ENCODE results near the gene TSPAN16. TPM values are rescaled to one million over a fixed set of nuclear protein-coding genes. Genes with fewer than 3 reads are reported as not detected.
"Not testable (repeated sequence)": the region's sequence is repeated elsewhere in the genome, so short reads cannot be mapped to it uniquely, and the experiment has no call there.

Gene TSPAN16
- total RNA-seq, 1 donor from 2014 or later: not detected

- Mint-ChIP-seq H3K9me3 (no peaks in the 10 kb centered on the region), H3K4me3 (no peak overlapping the region), H3K36me3 (ENCODE audit: low read depth) (no peaks in the 10 kb centered on the region), H3K4me1 (peaks cover 9% of the 10 kb centered on the region), H3K27me3 (ENCODE audit: low read depth) (no peaks in the 10 kb centered on the region), H3K27ac (ENCODE audit: unreplicated experiment) (no peak overlapping the region)
- TF ChIP-seq CTCF (conservative IDR thresholded peaks at IDR 0.05): no peak
- no peak for DNase-seq (ENCODE audit: low read depth, low spot score)
Measured at GRCh38 chr19:11296264-11296663, 304 bp downstream of the TSPAN16 start.

- Mint-ChIP-seq H3K9me3 (no peaks in the 10 kb centered on the region), H3K36me3 (ENCODE audit: low read depth) (no peaks in the 10 kb centered on the region), H3K27me3 (ENCODE audit: low read depth) (no peaks in the 10 kb centered on the region), H3K4me1 (no peaks in the 10 kb centered on the region), H3K27ac (ENCODE audit: unreplicated experiment) (no peak overlapping the region), H3K4me3 (no peak overlapping the region)
- no peak for TF ChIP-seq CTCF (conservative IDR thresholded peaks at IDR 0.05)
- no peak for DNase-seq (ENCODE audit: low read depth, low spot score)
Measured at GRCh38 chr19:11299946-11300810, 4.2 kb downstream of the TSPAN16 start.

GRCh38 chr19:11300811-11301120 lies 4.8 kb downstream of the TSPAN16 start:
- H3K4me1 Mint-ChIP-seq: no peaks in the 10 kb centered on the region
- no peaks in the 10 kb centered on the region for H3K27me3 Mint-ChIP-seq (ENCODE audit: low read depth)
- H3K4me3 Mint-ChIP-seq: no peak overlapping the region
- no peak for DNase-seq (ENCODE audit: low read depth, low spot score)
- TF ChIP-seq CTCF (conservative IDR thresholded peaks at IDR 0.05): no peak
- no peak overlapping the region for H3K27ac Mint-ChIP-seq (ENCODE audit: unreplicated experiment)
- no peaks in the 10 kb centered on the region for H3K9me3 Mint-ChIP-seq
- no peaks in the 10 kb centered on the region for H3K36me3 Mint-ChIP-seq (ENCODE audit: low read depth)

- Mint-ChIP-seq H3K4me1 (no peaks in the 10 kb centered on the region), H3K9me3 (no peaks in the 10 kb centered on the region), H3K36me3 (ENCODE audit: low read depth) (no peaks in the 10 kb centered on the region), H3K27me3 (ENCODE audit: low read depth) (no peaks in the 10 kb centered on the region), H3K4me3 (no peak overlapping the region), H3K27ac (ENCODE audit: unreplicated experiment) (no peak overlapping the region)
- DNase-seq (ENCODE audit: low read depth, low spot score): no peak
- TF ChIP-seq CTCF (conservative IDR thresholded peaks at IDR 0.05): no peak
Measured at GRCh38 chr19:11304936-11305335, 9.0 kb downstream of the TSPAN16 start.

- Mint-ChIP-seq H3K4me1 (no peaks in the 10 kb centered on the region), H3K27me3 (ENCODE audit: low read depth) (no peaks in the 10 kb centered on the region), H3K27ac (ENCODE audit: unreplicated experiment) (no peak overlapping the region), H3K36me3 (ENCODE audit: low read depth) (no peaks in the 10 kb centered on the region), H3K9me3 (no peaks in the 10 kb centered on the region), H3K4me3 (no peak overlapping the region)
- DNase-seq (ENCODE audit: low read depth, low spot score): no peak
- no peak for TF ChIP-seq CTCF (conservative IDR thresholded peaks at IDR 0.05)
Measured at GRCh38 chr19:11306337-11306736, 10.4 kb downstream of the TSPAN16 start.

- H3K36me3 Mint-ChIP-seq (ENCODE audit: low read depth); H3K27me3 Mint-ChIP-seq (ENCODE audit: low read depth); H3K27ac Mint-ChIP-seq (ENCODE audit: unreplicated experiment); H3K4me3 Mint-ChIP-seq; H3K9me3 Mint-ChIP-seq; DNase-seq (ENCODE audit: low read depth, low spot score); H3K4me1 Mint-ChIP-seq: not testable (repeated sequence)
Measured at GRCh38 chr19:11320278-11320995, 24.5 kb downstream of the TSPAN16 start.
